Measurements from ENCODE around the gene FER1L5. TPM values are rescaled to one million over a fixed set of nuclear protein-coding genes. Genes with fewer than 3 reads are reported as not detected.

The FER1L5 gene
- total and polyA plus RNA-seq, 2 donors (not counting 3 experiments of a cell fraction or from before 2014, with no cell fraction given), result not detected

GRCh38 chr2:96618596-96619283, 23.8 kb upstream of the FER1L5 start:
- Histone ChIP-seq H3K79me2 (ENCODE audit: control insufficient read depth, insufficient read depth, low read length) (peaks cover 7% of the 10 kb centered on the region), H3K27me3 (ENCODE audit: control insufficient read depth in 2 of 2, insufficient read depth in 2 of 2, low read length in 2 of 2) (no peaks in the 10 kb centered on the region), H3K27ac (ENCODE audit: insufficient read depth, low read depth, low read length) (no peak overlapping the region), H3K4me3 (replicated peaks in 1 of 3; ENCODE audit: insufficient read depth in 1 of 3, low read depth in 1 of 3, low read length in 3 of 3) (no peak overlapping the region), H3K9ac (replicated peaks; ENCODE audit: extremely low read depth, insufficient read depth, low read length) (no peak overlapping the region), H3K36me3 (ENCODE audit: control insufficient read depth in 2 of 2, extremely low read depth in 1 of 2, insufficient read depth in 2 of 2, low read length in 2 of 2) (peaks cover 4 to 15% of the 10 kb centered on the region in 2 experiments), H4K20me1 (replicated peaks; ENCODE audit: control insufficient read depth, extremely low read depth, insufficient read depth, low read length) (no peaks in the 10 kb centered on the region), H3K4me2 (ENCODE audit: insufficient read depth, low read length) (no peak overlapping the region), H2AFZ (ENCODE audit: low read depth, low read length) (no peak overlapping the region), H3K9me3 (replicated peaks; ENCODE audit: control insufficient read depth, insufficient read depth, low read length) (no peaks in the 10 kb centered on the region), H3K4me1 (ENCODE audit: control insufficient read depth, extremely low read depth, insufficient read depth, low read length) (peaks cover 2% of the 10 kb centered on the region), H3K9me1 (replicated peaks; ENCODE audit: control insufficient read depth, extremely low read depth, insufficient read depth, low read length) (no peaks in the 10 kb centered on the region)
- CTCF ChIA-PET, result interaction anchor here (1.2 to 1.5 kb wide), 2 partner anchors 9 to 14 kb away, joined by 4 read pairs; no protein-coding TSS in a partner anchor
- FAIRE-seq (no peak), DNase-seq (ENCODE audit: low read depth, low spot score) (no peak)
- BruUV-seq (replicated peaks), result no TSS peak
- dilution Hi-C loops (cut with MboI; ENCODE audit: extremely low pct_ligation_motif_present, low sequenced_read_pairs) (no loop called here), intact Hi-C loops (cut with micrococcal nuclease) (no loop called here)
- POLR2A ChIA-PET, result no interaction called here
- TF ChIP-seq MYC (IDR thresholded peaks at IDR 0.05; ENCODE audit: low read depth, low read length) (no peak), EZH2 (IDR thresholded peaks at IDR 0.05; ENCODE audit: borderline replicate concordance, low read depth, low read length, severe bottlenecking) (no peak), GATA2 (IDR thresholded peaks at IDR 0.05; ENCODE audit: insufficient read depth, insufficient read length, low read depth, low read length) (no peak), POLR2AphosphoS5 (IDR thresholded peaks at IDR 0.05; ENCODE audit: insufficient read depth, low read depth, low read length) (no peak), CTCF (IDR thresholded peaks at IDR 0.05; ENCODE audit: extremely low read depth in 1 of 2, insufficient read depth in 1 of 2, low read depth in 1 of 2, low read length in 2 of 2) (no peak), POLR2A (IDR thresholded peaks at IDR 0.05; ENCODE audit: low read depth, low read length) (no peak), JUN (IDR thresholded peaks at IDR 0.05; ENCODE audit: borderline replicate concordance, insufficient read depth, insufficient read length, low read depth) (no peak), FOS (IDR thresholded peaks at IDR 0.05; ENCODE audit: borderline replicate concordance, insufficient read depth, low read length) (no peak), MAX (IDR thresholded peaks at IDR 0.05; ENCODE audit: insufficient read depth, insufficient read length) (no peak)

All from endothelial cell of umbilical vein (primary cell).